SK-N-SH (cell line): ENCODE results near the gene ASIP.

Experiments used
- FOXJ3 ChIP-seq: sonication (generic); formaldehyde crosslinking; IDR thresholded peaks from 2 replicates; pipeline ENCODE4 v1.5.1; 2020; ENCODE audit warnings: mild to moderate bottlenecking, missing genetic modification reagents
- FOXM1 ChIP-seq: IDR thresholded peaks from 2 replicates; pipeline ENCODE4 v1.4.0; 2012; ENCODE audit warnings: low read depth, mild to moderate bottlenecking
- MXI1 ChIP-seq: IDR thresholded peaks from 2 replicates; pipeline ENCODE4 v1.6.1; 2012; ENCODE audit warnings: mild to moderate bottlenecking, low read depth, low read length, improper control_type of control experiment
- NRF1 ChIP-seq: IDR thresholded peaks from 2 replicates; pipeline ENCODE4 v1.6.1; 2012; ENCODE audit warnings: low read depth, mild to moderate bottlenecking, low read length
- POLR2AphosphoS5 ChIP-seq: IDR thresholded peaks from 2 replicates; pipeline ENCODE4 v1.6.1; 2012; ENCODE audit warnings: low read depth, low read length
- RCOR1 ChIP-seq: fragments of 150-350 bp; IDR thresholded peaks from 2 replicates; pipeline ENCODE4 v1.6.1; 2017; ENCODE audit warnings: antibody characterized with exemption, low read length
- RFX5 ChIP-seq: IDR thresholded peaks from 2 replicates; pipeline ENCODE4 v1.6.1; 2012; ENCODE audit warnings: mild to moderate bottlenecking, improper control_type of control experiment, low read length
- SIN3A ChIP-seq: IDR thresholded peaks from 2 replicates; pipeline ENCODE4 v1.6.1; 2012; ENCODE audit warnings: low read depth, mild to moderate bottlenecking, low read length, moderate library complexity, borderline replicate concordance
- TF ChIP-seq, protein P1 (sequence below): IDR thresholded peaks from 2 replicates; pipeline ENCODE4 v1.4.0; 2012; ENCODE audit warnings: low read depth
- TF ChIP-seq, protein P2 (sequence below): IDR thresholded peaks from 2 replicates; pipeline ENCODE4 v1.4.0; 2012; ENCODE audit warnings: low read depth, borderline replicate concordance
- TF ChIP-seq, protein P3 (sequence below): fragments of 200-600 bp; sonication (generic); IDR thresholded peaks from 2 replicates; pipeline ENCODE4 v1.6.1; 2017; ENCODE audit warnings: antibody characterized with exemption, mild to moderate bottlenecking, moderate library complexity
- TF ChIP-seq, protein P4 (sequence below): IDR thresholded peaks from 2 replicates; pipeline ENCODE4 v1.6.1; 2012; ENCODE audit warnings: mild to moderate bottlenecking, low read depth, low read length, moderate library complexity
- TF ChIP-seq, protein P5 (sequence below): fragments of 150-350 bp; IDR thresholded peaks from 2 replicates; pipeline ENCODE4 v1.6.1; 2016; ENCODE audit warnings: mild to moderate bottlenecking, low read depth, low read length

DNA sequence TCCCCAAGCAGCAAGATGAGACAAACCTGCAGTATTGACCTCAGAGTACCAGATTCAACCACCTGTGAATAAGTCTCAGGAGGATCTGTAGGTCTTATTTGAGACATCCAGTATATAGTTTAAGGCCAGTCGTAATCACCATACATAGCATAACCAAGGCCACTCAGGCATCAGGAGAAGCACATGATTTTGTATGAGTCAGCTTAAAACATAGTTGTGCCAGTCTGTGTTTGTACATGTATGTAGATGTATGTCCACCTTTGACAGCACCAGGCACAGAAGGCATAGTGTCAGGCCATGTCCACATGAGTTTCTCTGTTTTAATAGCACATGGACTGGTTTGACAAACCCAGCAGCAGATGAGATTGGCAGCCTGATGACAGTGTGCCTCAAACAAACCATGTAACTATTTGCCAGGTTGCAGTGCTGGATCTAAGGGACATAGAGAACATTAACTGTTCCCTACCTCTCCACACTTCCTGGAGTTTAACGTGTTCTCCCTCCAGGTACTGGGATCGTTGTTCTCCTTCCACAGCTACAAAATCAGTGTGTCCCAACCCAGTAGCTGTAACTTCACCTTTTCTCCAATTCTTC, 8.6 kb upstream of the ASIP start:
- TF ChIP-seq, protein P1, sequence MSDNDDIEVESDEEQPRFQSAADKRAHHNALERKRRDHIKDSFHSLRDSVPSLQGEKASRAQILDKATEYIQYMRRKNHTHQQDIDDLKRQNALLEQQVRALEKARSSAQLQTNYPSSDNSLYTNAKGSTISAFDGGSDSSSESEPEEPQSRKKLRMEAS: no peak
- TF ChIP-seq, protein P2, sequence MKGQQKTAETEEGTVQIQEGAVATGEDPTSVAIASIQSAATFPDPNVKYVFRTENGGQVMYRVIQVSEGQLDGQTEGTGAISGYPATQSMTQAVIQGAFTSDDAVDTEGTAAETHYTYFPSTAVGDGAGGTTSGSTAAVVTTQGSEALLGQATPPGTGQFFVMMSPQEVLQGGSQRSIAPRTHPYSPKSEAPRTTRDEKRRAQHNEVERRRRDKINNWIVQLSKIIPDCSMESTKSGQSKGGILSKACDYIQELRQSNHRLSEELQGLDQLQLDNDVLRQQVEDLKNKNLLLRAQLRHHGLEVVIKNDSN: no peak
- TF ChIP-seq, protein P3, sequence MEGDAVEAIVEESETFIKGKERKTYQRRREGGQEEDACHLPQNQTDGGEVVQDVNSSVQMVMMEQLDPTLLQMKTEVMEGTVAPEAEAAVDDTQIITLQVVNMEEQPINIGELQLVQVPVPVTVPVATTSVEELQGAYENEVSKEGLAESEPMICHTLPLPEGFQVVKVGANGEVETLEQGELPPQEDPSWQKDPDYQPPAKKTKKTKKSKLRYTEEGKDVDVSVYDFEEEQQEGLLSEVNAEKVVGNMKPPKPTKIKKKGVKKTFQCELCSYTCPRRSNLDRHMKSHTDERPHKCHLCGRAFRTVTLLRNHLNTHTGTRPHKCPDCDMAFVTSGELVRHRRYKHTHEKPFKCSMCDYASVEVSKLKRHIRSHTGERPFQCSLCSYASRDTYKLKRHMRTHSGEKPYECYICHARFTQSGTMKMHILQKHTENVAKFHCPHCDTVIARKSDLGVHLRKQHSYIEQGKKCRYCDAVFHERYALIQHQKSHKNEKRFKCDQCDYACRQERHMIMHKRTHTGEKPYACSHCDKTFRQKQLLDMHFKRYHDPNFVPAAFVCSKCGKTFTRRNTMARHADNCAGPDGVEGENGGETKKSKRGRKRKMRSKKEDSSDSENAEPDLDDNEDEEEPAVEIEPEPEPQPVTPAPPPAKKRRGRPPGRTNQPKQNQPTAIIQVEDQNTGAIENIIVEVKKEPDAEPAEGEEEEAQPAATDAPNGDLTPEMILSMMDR: no peak
- TF ChIP-seq FOXM1: no peak
- TF ChIP-seq NRF1: no peak
- TF ChIP-seq SIN3A: no peak
- no peak for TF ChIP-seq MXI1
- TF ChIP-seq POLR2AphosphoS5: no peak
- TF ChIP-seq, protein P4, sequence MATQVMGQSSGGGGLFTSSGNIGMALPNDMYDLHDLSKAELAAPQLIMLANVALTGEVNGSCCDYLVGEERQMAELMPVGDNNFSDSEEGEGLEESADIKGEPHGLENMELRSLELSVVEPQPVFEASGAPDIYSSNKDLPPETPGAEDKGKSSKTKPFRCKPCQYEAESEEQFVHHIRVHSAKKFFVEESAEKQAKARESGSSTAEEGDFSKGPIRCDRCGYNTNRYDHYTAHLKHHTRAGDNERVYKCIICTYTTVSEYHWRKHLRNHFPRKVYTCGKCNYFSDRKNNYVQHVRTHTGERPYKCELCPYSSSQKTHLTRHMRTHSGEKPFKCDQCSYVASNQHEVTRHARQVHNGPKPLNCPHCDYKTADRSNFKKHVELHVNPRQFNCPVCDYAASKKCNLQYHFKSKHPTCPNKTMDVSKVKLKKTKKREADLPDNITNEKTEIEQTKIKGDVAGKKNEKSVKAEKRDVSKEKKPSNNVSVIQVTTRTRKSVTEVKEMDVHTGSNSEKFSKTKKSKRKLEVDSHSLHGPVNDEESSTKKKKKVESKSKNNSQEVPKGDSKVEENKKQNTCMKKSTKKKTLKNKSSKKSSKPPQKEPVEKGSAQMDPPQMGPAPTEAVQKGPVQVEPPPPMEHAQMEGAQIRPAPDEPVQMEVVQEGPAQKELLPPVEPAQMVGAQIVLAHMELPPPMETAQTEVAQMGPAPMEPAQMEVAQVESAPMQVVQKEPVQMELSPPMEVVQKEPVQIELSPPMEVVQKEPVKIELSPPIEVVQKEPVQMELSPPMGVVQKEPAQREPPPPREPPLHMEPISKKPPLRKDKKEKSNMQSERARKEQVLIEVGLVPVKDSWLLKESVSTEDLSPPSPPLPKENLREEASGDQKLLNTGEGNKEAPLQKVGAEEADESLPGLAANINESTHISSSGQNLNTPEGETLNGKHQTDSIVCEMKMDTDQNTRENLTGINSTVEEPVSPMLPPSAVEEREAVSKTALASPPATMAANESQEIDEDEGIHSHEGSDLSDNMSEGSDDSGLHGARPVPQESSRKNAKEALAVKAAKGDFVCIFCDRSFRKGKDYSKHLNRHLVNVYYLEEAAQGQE: no peak
- TF ChIP-seq RCOR1: no peak
- TF ChIP-seq FOXJ3 (CRISPR knock-in tag): no peak
- no peak for TF ChIP-seq RFX5
- TF ChIP-seq, protein P5, sequence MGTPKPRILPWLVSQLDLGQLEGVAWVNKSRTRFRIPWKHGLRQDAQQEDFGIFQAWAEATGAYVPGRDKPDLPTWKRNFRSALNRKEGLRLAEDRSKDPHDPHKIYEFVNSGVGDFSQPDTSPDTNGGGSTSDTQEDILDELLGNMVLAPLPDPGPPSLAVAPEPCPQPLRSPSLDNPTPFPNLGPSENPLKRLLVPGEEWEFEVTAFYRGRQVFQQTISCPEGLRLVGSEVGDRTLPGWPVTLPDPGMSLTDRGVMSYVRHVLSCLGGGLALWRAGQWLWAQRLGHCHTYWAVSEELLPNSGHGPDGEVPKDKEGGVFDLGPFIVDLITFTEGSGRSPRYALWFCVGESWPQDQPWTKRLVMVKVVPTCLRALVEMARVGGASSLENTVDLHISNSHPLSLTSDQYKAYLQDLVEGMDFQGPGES: no peak
